OCI-LY7 (cell line): ENCODE measurements around the gene RPUSD1. TPM values are rescaled to one million over a fixed set of nuclear protein-coding genes. Genes with fewer than 3 reads are reported as not detected.

Source experiments
- BruUV-seq: library from RNA; stranded (reverse); fragments of 400-500 nt; replicated peaks from 2 replicates; lab custom pipeline; 2021; lab: Mats Ljungman, UMichigan
- CTCF ChIA-PET: fragments of 300-600 bp; sonication (Branson Sonifier 250); formaldehyde crosslinking; loops from one replicate; lab custom pipeline; 2022; ENCODE audit warnings: antibody characterized with exemption; ENCODE audit not compliant: unreplicated experiment; lab: Charles Lee
- POLR2A ChIA-PET: fragments of 300-600 bp; sonication (Branson Sonifier 250); formaldehyde crosslinking; loops from one replicate; lab custom pipeline; 2022; ENCODE audit warnings: antibody characterized with exemption; lab: Charles Lee
- DNase-seq: peaks from one replicate; pipeline ENCODE4 v3.0.0-alpha.2; 2015; ENCODE audit warnings: low spot score
- H2AFZ ChIP-seq: fragments of 200-600 bp; sonication (generic), shearing (Covaris generic); 2 replicates; pipeline ENCODE4 v1.6.1; 2014; ENCODE audit warnings: mild to moderate bottlenecking, antibody characterized with exemption, low read length, moderate library complexity
- H3K27ac ChIP-seq: fragments of 200-600 bp; sonication (generic); 2 replicates; pipeline ENCODE4 v1.5.1; 2014; ENCODE audit warnings: mixed run types, low read depth, mild to moderate bottlenecking, moderate library complexity, low read length, inconsistent platforms; ENCODE audit not compliant: poor library complexity, severe bottlenecking
- H3K36me3 ChIP-seq: fragments of 200-600 bp; sonication (generic); 2 replicates; pipeline ENCODE4 v1.6.1; 2014; ENCODE audit warnings: mild to moderate bottlenecking, antibody characterized with exemption, low read length, moderate library complexity, mixed read lengths; ENCODE audit not compliant: insufficient read depth
- H3K4me1 ChIP-seq: fragments of 200-600 bp; sonication (generic); 2 replicates; pipeline ENCODE4 v1.5.1; 2014; ENCODE audit warnings: mild to moderate bottlenecking, low read length; ENCODE audit not compliant: insufficient read depth, poor library complexity, severe bottlenecking
- H3K4me2 ChIP-seq: fragments of 200-600 bp; sonication (generic); 2 replicates; pipeline ENCODE4 v1.6.1; 2014; ENCODE audit warnings: mild to moderate bottlenecking, low read length
- H3K4me3 ChIP-seq: fragments of 200-600 bp; sonication (generic); 2 replicates; pipeline ENCODE4 v1.5.1; 2014; ENCODE audit warnings: mild to moderate bottlenecking, low read depth, low read length; ENCODE audit not compliant: poor library complexity, severe bottlenecking
- H3K79me2 ChIP-seq: fragments of 200-600 bp; sonication (generic); 2 replicates; pipeline ENCODE4 v1.6.1; 2016; ENCODE audit warnings: low read depth, mild to moderate bottlenecking, low read length, moderate library complexity, mixed read lengths; ENCODE audit not compliant: insufficient read depth
- H3K9me2 ChIP-seq: fragments of 200-600 bp; sonication (generic); 2 replicates; pipeline ENCODE4 v1.6.1; 2016; ENCODE audit warnings: mild to moderate bottlenecking, low read length, mixed read lengths; ENCODE audit not compliant: insufficient read depth
- H3K9me3 ChIP-seq: fragments of 200-600 bp; sonication (generic); 2 replicates; pipeline ENCODE4 v1.6.1; 2014; ENCODE audit warnings: mild to moderate bottlenecking, mixed run types, low read length, mixed read lengths
- H4K20me1 ChIP-seq: fragments of 200-600 bp; sonication (generic); 2 replicates; pipeline ENCODE4 v1.6.1; 2014; ENCODE audit warnings: mild to moderate bottlenecking, antibody characterized with exemption, low read length, moderate library complexity, mixed read lengths; ENCODE audit not compliant: insufficient read depth
- CTCF ChIP-seq: fragments of 200-600 bp; sonication (generic); conservative IDR thresholded peaks from 2 replicates; pipeline ENCODE4 v1.5.1; 2014; ENCODE audit warnings: mild to moderate bottlenecking, antibody characterized with exemption, low read length, moderate library complexity, mixed read lengths
- EZH2phosphoT487 ChIP-seq: fragments of 200-600 bp; sonication (generic); IDR thresholded peaks from 2 replicates; pipeline ENCODE4 v1.6.1; 2018; ENCODE audit warnings: low read depth, borderline replicate concordance, mild to moderate bottlenecking, mixed run types, antibody characterized with exemption, low read length, moderate library complexity, mixed read lengths
- intact Hi-C: fragments of 100-400 bp; cut with micrococcal nuclease; formaldehyde crosslinking; loops from one replicate; pipeline ENCODE4 v1.10.0; 2022; ENCODE audit not compliant: unreplicated experiment
- total RNA-seq, 2 experiments: library from RNA; depleted of rRNA in 1 of 2; stranded (reverse); fragments of >200 nt in 1 of 2; shearing (Covaris generic) in 1 of 2; gene quantifications; 2 replicates each; pipeline ENCODE4 v1.2.3, GENCODE V29; 2014 to 2022

RPUSD1 gene
- total RNA-seq, 2 experiments from 2014 or later = 48.6 to 64.1 TPM

DNA sequence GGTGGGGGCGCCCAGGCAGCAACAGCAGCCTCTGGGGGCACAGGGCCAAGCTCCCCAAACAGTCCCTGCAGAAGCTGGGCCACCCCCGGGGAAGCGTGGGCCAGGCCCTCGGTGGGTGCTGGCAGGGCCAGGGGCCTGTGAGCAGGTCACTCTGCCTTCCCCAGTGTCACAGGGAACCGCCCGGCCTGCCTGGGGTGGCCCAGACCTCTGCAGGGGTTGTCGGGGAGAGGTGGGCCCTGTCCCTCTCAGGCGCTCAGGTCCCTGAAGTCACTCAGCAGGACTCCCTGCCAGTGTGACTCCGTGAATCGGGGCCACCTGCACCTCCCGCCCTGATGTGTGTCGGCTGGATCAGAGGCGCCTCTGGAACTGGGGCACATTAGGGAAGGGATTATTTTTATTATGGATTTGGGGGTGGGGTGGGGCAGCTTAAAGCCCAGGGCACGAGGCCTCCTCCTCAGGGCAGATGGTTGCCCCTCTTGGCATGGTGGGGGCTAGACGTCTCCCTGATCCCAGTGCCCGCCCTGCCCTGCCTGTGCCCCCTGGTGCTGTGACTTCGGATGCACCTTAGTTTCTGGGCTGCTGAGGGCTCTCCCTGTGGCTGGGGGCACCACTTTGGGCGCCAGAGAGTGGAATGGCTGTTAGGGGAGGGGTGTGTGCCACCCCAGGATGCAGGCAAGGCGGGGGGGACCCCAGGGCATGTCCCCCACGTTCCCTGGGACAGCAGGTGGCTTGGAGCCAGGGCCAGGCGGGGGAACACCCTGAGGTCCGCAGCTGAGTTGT is 13.6 kb upstream of the RPUSD1 start:
- no peaks in the 10 kb centered on the region for H3K9me3 ChIP-seq
- no peak overlapping the region for H2AFZ ChIP-seq
- no peaks in the 10 kb centered on the region for H3K79me2 ChIP-seq
- no peak overlapping the region for H3K4me2 ChIP-seq
- DNase-seq = no peak
- ChIA-PET CTCF (no interaction called here), POLR2A (no interaction called here)
- no peaks in the 10 kb centered on the region for H3K9me2 ChIP-seq
- peaks cover 6% of the 10 kb centered on the region for H3K4me1 ChIP-seq
- no peak for TF ChIP-seq CTCF
- no peak for TF ChIP-seq EZH2phosphoT487
- BruUV-seq = no TSS peak
- no peak overlapping the region for H3K27ac ChIP-seq
- H3K4me3 ChIP-seq = no peak overlapping the region
- H4K20me1 ChIP-seq = no peaks in the 10 kb centered on the region
- peaks cover 21% of the 10 kb centered on the region for H3K36me3 ChIP-seq
- intact Hi-C loops = no loop called here

- CTCF ChIA-PET = no interaction called here
- no peak for DNase-seq
- Histone ChIP-seq H3K9me2 (no peaks in the 10 kb centered on the region), H3K9me3 (no peaks in the 10 kb centered on the region), H3K4me1 (peaks cover 6% of the 10 kb centered on the region), H3K4me2 (no peak overlapping the region), H3K27ac (no peak overlapping the region), H2AFZ (no peak overlapping the region), H3K4me3 (no peak overlapping the region), H3K79me2 (no peaks in the 10 kb centered on the region), H3K36me3 (peaks cover 29% of the 10 kb centered on the region), H4K20me1 (no peaks in the 10 kb centered on the region)
- TF ChIP-seq EZH2phosphoT487 = no peak
- no peak for TF ChIP-seq CTCF
- POLR2A ChIA-PET = no interaction called here
- intact Hi-C loops = no loop called here
- no TSS peak for BruUV-seq
Measured at GRCh38 chr16:800834-801511, 12.8 kb upstream of the RPUSD1 start.
